Measurements from ENCODE around the gene SLC26A6. TPM values are rescaled to one million over a fixed set of nuclear protein-coding genes. Genes with fewer than 3 reads are reported as not detected.

SLC26A6 gene
- total RNA-seq, 3 donors from 2014 or later, result 12.6 to 21.6 (median 16.0) TPM

DNA sequence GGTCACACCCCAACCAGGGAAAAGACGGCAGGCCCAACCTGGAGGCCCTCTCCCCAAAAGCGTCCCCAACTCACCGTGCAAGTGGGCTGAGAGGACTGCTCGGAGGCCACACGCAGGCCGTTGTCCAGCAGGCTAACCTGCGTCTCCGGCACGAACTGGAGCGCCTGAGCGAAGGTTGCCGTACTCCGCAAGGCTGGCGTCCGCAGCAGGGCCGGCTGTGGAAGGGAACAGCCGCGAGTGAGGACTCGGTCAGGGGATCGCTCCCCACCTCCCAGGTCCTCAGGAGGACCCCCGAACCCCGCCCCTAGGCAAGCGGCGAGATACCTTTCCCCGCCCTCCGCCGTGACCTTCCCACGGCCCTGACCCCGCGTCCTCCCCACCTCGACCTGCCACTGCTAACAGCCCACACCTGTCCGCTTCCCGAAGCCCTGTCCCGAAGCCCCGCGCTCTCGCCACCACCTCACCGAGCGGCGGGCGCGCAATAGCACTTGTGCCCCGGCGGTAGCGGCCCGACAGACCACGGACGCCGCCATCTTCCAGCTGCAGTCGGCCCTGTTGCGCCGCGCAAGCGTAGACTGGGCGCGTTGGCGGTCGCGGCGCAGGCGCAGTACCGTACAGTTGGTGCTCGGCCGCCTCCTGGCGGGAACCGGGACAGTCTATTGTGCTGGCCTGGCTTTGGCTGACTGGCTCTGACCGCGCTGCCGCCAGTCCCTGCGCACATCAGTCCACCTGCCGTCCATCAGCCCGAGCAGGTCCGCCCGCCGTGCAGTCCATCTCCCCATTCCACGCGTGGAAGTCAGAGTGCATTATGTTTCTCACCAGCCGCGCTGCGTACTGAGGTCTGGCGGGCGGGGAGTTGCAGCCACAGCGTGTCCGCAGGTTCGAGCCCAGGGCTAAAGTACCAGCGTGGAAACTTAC is 25.9 kb downstream of the SLC26A6 start, which contains the start of gene UQCRC1:
Gene UQCRC1 (minus strand): TSS at position 559 of the 918 bp plus-strand sequence. CDS start 26 bp downstream, at position 533.
- Histone ChIP-seq H3K9me3 (no peaks in the 10 kb centered on the region), H3K36me3 (no peaks in the 10 kb centered on the region), H3K4me3 (peak within 1 kb of the TSS; percentile 99 to 100 (median 99)), H3K4me1 (peaks cover 4 to 11% of the 10 kb centered on the region in 2 donors), H3K27ac (peak within 1 kb of the TSS; percentile 90 to 95), H3K27me3 (no peaks in the 10 kb centered on the region)
- peak; percentile 85 to 90 for DNase-seq (ENCODE audit: low spot score in 2 of 2)
- intact Hi-C loops (cut with DNase I; ENCODE audit: low total_unique reads), result no loop called here
- TF ChIP-seq, protein P1, sequence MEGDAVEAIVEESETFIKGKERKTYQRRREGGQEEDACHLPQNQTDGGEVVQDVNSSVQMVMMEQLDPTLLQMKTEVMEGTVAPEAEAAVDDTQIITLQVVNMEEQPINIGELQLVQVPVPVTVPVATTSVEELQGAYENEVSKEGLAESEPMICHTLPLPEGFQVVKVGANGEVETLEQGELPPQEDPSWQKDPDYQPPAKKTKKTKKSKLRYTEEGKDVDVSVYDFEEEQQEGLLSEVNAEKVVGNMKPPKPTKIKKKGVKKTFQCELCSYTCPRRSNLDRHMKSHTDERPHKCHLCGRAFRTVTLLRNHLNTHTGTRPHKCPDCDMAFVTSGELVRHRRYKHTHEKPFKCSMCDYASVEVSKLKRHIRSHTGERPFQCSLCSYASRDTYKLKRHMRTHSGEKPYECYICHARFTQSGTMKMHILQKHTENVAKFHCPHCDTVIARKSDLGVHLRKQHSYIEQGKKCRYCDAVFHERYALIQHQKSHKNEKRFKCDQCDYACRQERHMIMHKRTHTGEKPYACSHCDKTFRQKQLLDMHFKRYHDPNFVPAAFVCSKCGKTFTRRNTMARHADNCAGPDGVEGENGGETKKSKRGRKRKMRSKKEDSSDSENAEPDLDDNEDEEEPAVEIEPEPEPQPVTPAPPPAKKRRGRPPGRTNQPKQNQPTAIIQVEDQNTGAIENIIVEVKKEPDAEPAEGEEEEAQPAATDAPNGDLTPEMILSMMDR (IDR thresholded peaks at IDR 0.05), result peak; percentile 62 to 94 (median 90)
- peak; percentile 68 to 91 (median 74) for TF ChIP-seq POLR2AphosphoS5 (IDR thresholded peaks at IDR 0.05)
- TF ChIP-seq POLR2A (IDR thresholded peaks at IDR 0.05), result peak; percentile 78

DNA sequence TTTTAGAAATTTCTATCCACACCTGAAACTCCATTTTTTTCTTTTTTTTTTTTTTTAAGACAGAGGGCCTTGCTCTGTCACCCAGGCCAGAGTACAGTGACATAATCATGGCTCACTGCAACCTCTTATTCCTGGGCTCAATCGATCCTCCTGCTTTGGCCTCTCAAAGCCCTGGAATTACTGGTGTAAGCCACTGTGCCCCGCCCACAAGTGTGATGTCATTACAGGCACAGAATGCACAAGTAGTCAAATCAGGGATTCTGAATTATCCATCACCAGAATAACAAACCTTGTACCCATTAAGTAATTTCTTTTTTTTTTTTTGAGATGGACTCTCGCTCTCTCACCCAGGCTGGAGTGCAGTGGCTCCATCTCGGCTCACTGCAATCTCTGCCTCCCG is 27.7 kb downstream of the SLC26A6 start:
- Histone ChIP-seq H3K9me3 (no peaks in the 10 kb centered on the region), H3K27me3 (no peaks in the 10 kb centered on the region), H3K4me3 (no peak overlapping the region), H3K4me1 (peaks cover 4 to 11% of the 10 kb centered on the region in 2 donors), H3K27ac (no peak overlapping the region), H3K36me3 (peaks cover 11% of the 10 kb centered on the region)
- no peak for DNase-seq (ENCODE audit: low spot score in 2 of 2)
- intact Hi-C loops (cut with DNase I; ENCODE audit: low total_unique reads), result loop anchor here (1.0 kb wide), 1 partner anchor 15 kb away; no protein-coding TSS in a partner anchor
- TF ChIP-seq, protein P1 (IDR thresholded peaks at IDR 0.05), result no peak
- TF ChIP-seq POLR2A (IDR thresholded peaks at IDR 0.05) (no peak), POLR2AphosphoS5 (IDR thresholded peaks at IDR 0.05) (no peak)

DNA sequence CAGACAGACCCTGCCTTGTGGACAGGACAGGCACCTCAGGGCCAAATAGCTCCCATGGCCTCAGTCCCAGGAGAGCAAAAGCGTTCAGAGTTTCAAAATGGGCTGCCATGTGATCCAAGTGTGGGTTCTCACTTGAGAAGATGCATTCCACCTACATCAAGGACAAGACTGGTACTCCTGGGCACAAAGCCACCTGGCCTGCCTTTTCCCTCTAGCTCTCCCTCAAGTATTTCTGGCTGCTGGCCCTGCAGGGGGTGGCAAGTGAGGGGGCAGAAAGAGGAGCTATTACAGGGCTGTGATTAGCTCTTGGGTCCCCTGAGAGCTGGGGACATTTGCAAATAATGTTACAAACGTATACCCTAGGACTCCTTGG is 33.7 kb downstream of the SLC26A6 start:
- Histone ChIP-seq H3K27ac (peak overlapping the region in 1 of 2 donors; percentile 91), H3K27me3 (no peaks in the 10 kb centered on the region), H3K4me1 (peaks cover 10 to 14% of the 10 kb centered on the region in 2 donors), H3K9me3 (no peaks in the 10 kb centered on the region), H3K4me3 (no peak overlapping the region), H3K36me3 (peaks cover 24% of the 10 kb centered on the region)
- peak in 1 of 2 donors; percentile 75 for DNase-seq (ENCODE audit: low spot score in 2 of 2)
- TF ChIP-seq POLR2AphosphoS5 (IDR thresholded peaks at IDR 0.05) (no peak), POLR2A (IDR thresholded peaks at IDR 0.05) (no peak)
- TF ChIP-seq, protein P1 (IDR thresholded peaks at IDR 0.05), result no peak
- intact Hi-C loops (cut with DNase I; ENCODE audit: low total_unique reads), result no loop called here

DNA sequence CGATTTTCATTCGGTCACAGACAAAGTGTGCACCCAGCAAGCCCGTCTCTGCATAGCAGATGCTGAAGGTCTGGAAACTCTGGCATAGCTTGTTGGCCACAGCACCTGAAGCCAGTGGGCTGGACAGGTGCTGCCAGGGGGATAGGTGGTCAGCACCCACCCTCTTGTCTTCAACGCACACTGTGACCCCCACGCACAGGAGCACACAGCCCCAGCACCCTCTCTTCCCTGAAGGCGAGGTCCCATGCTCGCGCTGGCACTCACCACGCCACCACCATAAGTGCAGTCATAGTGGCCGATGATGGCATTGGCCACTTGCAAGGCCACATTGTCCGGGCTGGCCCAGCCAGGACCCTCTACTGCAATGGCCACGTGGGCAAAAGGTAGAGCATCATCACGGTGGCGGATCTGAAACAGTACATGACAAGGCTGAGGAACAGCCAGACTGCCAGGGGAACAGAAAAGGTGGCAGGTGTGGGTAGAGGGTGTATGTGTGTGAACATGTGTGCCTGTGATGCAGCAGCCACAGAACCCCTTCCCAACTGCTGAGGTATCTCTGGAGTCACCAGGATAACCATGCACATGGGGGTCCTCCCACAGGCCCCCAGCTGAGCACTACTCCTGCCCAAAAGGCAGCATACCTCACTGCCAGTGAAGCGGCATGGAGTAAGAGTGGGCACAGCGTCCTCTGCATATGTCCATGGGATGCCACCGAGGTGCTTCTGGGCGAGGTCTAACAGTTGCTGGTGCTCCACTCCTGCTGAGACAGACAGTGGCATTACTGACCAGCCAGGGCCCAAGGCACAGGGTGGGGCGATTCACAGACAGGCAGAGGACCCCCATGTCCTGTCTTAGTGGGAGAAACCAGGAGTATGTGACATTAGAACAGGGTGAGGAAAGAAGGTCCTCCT is 34.3 kb downstream of the SLC26A6 start:
- Histone ChIP-seq H3K27me3 (no peaks in the 10 kb centered on the region), H3K36me3 (peaks cover 24% of the 10 kb centered on the region), H3K9me3 (no peaks in the 10 kb centered on the region), H3K4me3 (no peak overlapping the region), H3K4me1 (peaks cover 10 to 14% of the 10 kb centered on the region in 2 donors), H3K27ac (peak overlapping the region; percentile 91 to 94)
- intact Hi-C loops (cut with DNase I; ENCODE audit: low total_unique reads), result no loop called here
- no peak for DNase-seq (ENCODE audit: low spot score in 2 of 2)
- TF ChIP-seq POLR2AphosphoS5 (IDR thresholded peaks at IDR 0.05) (no peak), POLR2A (IDR thresholded peaks at IDR 0.05) (no peak)
- TF ChIP-seq, protein P1 (IDR thresholded peaks at IDR 0.05), result no peak
